CD4-positive, alpha-beta T cell treated with Interferon gamma for 1 hour (primary cell): ENCODE data around the gene TUT7.

ENCODE experiments used
- DNase-seq: peaks from one replicate; pipeline ENCODE4 v3.0.0-alpha.2; 2020

TUT7 gene

GRCh38 chr9:86256653-86257052 is 97.6 kb downstream of the TUT7 start:
- DNase-seq = no peak

- no peak for DNase-seq
These were observed 100.6 kb downstream of the TUT7 start for GRCh38 chr9:86253577-86253976.

- DNase-seq = no peak
These were observed 101.3 kb downstream of the TUT7 start for GRCh38 chr9:86252870-86253269.

- no peak for DNase-seq
These were observed 104.1 kb downstream of the TUT7 start for GRCh38 chr9:86250123-86250522.

- DNase-seq = no peak
These were observed 105.5 kb downstream of the TUT7 start for GRCh38 chr9:86248746-86249145.

GRCh38 chr9:86246752-86247161 is 107.5 kb downstream of the TUT7 start:
- no peak for DNase-seq

GRCh38 chr9:86242071-86242470 is 112.1 kb downstream of the TUT7 start:
- no peak for DNase-seq

- no peak for DNase-seq
These were observed 113.0 kb downstream of the TUT7 start for GRCh38 chr9:86241216-86241615.

- DNase-seq = no peak
These were observed 115.1 kb downstream of the TUT7 start for GRCh38 chr9:86238861-86239770.
